Gastrocnemius medialis (tissue), 4 donors: ENCODE data around the gene GSTP1.

ENCODE experiments used
- POLR2A ChIP-seq, 2 donors: fragments of 450-650 bp; IDR thresholded peaks; one replicate each; pipeline ENCODE4 v1.6.1; 2017; ENCODE audit warnings: antibody characterized with exemption in 2 of 2, mild to moderate bottlenecking in 2 of 2, moderate library complexity in 2 of 2
- TF ChIP-seq, protein P1 (sequence below), 5 experiments: fragments of 450-650 bp in 3 of 5; fragments of 200-600 bp in 2 of 5; sonication (generic) in 2 of 5; IDR thresholded peaks in 4 of 5; conservative IDR thresholded peaks in 1 of 5; 1 replicate in 4 of 5; 2 replicates in 1 of 5; pipeline ENCODE4 v1.5.1; 2016 to 2019; ENCODE audit warnings: antibody characterized with exemption in 5 of 5, mild to moderate bottlenecking in 3 of 5, moderate library complexity in 3 of 5

DNA sequence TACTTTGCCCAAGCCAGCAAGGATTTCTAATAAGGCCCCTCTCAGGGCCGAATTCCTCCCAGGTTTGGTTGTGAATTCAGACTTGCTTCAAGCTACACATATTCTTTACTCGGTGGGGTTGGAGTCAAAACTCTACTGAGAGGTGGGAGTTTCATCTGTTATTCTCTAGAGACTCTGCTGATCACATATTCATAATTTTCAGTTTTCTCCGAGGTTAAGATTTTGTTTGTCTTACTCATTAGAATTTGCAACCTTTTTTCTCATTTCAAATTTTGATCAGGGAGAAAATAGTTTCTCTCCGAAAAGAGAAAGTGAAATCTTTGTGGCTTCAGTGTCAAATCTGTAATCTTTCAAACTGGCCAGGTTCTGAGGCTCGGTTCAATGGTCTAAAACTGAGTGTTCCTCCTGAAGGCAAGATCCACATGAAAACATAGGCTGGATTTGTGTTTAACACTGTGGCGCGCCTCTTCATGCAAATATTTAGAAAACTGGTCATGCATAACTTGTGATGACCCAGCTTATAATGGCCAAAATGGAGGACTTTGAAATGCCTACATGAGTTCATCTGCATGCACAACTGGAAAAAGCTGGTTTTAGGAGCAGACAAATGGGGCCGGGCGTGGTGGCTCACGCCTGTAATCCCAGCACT, 21.5 kb upstream of the GSTP1 start:
- TF ChIP-seq, protein P1, sequence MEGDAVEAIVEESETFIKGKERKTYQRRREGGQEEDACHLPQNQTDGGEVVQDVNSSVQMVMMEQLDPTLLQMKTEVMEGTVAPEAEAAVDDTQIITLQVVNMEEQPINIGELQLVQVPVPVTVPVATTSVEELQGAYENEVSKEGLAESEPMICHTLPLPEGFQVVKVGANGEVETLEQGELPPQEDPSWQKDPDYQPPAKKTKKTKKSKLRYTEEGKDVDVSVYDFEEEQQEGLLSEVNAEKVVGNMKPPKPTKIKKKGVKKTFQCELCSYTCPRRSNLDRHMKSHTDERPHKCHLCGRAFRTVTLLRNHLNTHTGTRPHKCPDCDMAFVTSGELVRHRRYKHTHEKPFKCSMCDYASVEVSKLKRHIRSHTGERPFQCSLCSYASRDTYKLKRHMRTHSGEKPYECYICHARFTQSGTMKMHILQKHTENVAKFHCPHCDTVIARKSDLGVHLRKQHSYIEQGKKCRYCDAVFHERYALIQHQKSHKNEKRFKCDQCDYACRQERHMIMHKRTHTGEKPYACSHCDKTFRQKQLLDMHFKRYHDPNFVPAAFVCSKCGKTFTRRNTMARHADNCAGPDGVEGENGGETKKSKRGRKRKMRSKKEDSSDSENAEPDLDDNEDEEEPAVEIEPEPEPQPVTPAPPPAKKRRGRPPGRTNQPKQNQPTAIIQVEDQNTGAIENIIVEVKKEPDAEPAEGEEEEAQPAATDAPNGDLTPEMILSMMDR (IDR thresholded peaks at IDR 0.05 in 4 of 5, conservative IDR thresholded peaks at IDR 0.05 in 1 of 5): no peak
- TF ChIP-seq POLR2A (IDR thresholded peaks at IDR 0.05): no peak
